Trophoblast cell (in vitro differentiated cells and primary cell): ENCODE measurements around the gene CYP4F22.

Source experiments
- DNase-seq, 2 donors: peaks; one replicate each; pipeline ENCODE4 v3.0.0-alpha.2; 2016
- H2AFZ ChIP-seq: 2 replicates; pipeline ENCODE4 v1.6.1; 2013; ENCODE audit warnings: low read length, moderate library complexity, mild to moderate bottlenecking; ENCODE audit not compliant: insufficient read depth, poor library complexity
- H2AK5ac ChIP-seq: 2 replicates; pipeline ENCODE4 v1.6.1; 2013; ENCODE audit warnings: mild to moderate bottlenecking, low read length
- H2BK120ac ChIP-seq: 2 replicates; pipeline ENCODE4 v1.6.1; 2013; ENCODE audit warnings: low read length, mild to moderate bottlenecking, moderate library complexity; ENCODE audit not compliant: insufficient read depth, poor library complexity
- H2BK12ac ChIP-seq: 2 replicates; pipeline ENCODE4 v1.6.1; 2013; ENCODE audit warnings: mild to moderate bottlenecking, low read length, moderate library complexity
- H2BK5ac ChIP-seq: 2 replicates; pipeline ENCODE4 v1.6.1; 2013; ENCODE audit warnings: low read length, low read depth, moderate library complexity, mild to moderate bottlenecking; ENCODE audit not compliant: poor library complexity
- H3K14ac ChIP-seq: 2 replicates; pipeline ENCODE4 v1.6.1; 2013; ENCODE audit warnings: mild to moderate bottlenecking, low read length
- H3K18ac ChIP-seq: 2 replicates; pipeline ENCODE4 v1.6.1; 2013; ENCODE audit warnings: mild to moderate bottlenecking, low read length
- H3K23ac ChIP-seq: 2 replicates; pipeline ENCODE4 v1.6.1; 2013; ENCODE audit warnings: low read length
- H3K27ac ChIP-seq: 2 replicates; pipeline ENCODE4 v1.5.1; 2013; ENCODE audit warnings: low read depth, mild to moderate bottlenecking, inconsistent platforms, low read length, moderate library complexity
- H3K27me3 ChIP-seq: 2 replicates; pipeline ENCODE4 v1.6.1; 2013; ENCODE audit warnings: inconsistent platforms, mild to moderate bottlenecking, low read length, moderate library complexity; ENCODE audit not compliant: insufficient read depth
- H3K36me3 ChIP-seq, 2 experiments: 1 replicate in 1 of 2; 2 replicates in 1 of 2; pipeline ENCODE4 v1.6.1; 2013; ENCODE audit warnings: low read length in 2 of 2, mild to moderate bottlenecking in 2 of 2, moderate library complexity in 1 of 2; ENCODE audit not compliant: insufficient read depth in 2 of 2, control insufficient read depth in 1 of 2
- H3K4ac ChIP-seq: 2 replicates; pipeline ENCODE4 v1.6.1; 2013; ENCODE audit warnings: low read depth, mild to moderate bottlenecking, low read length, moderate library complexity
- H3K4me1 ChIP-seq, 2 experiments: 1 replicate in 1 of 2; 2 replicates in 1 of 2; pipeline ENCODE4 v1.6.1; 2013; ENCODE audit warnings: low read length in 2 of 2, mild to moderate bottlenecking in 2 of 2, moderate library complexity in 1 of 2; ENCODE audit not compliant: insufficient read depth in 2 of 2, control insufficient read depth in 1 of 2
- H3K4me2 ChIP-seq: 2 replicates; pipeline ENCODE4 v1.6.1; 2013; ENCODE audit warnings: inconsistent platforms, mild to moderate bottlenecking, low read length, moderate library complexity
- H3K4me3 ChIP-seq: 2 replicates; pipeline ENCODE4 v1.5.1; 2013; ENCODE audit warnings: mild to moderate bottlenecking, low read depth, low read length, inconsistent platforms
- H3K79me1 ChIP-seq: one replicate; pipeline ENCODE4 v1.6.1; 2013; ENCODE audit warnings: low read length
- H3K79me2 ChIP-seq: 2 replicates; pipeline ENCODE4 v1.6.1; 2013; ENCODE audit warnings: low read length, mild to moderate bottlenecking; ENCODE audit not compliant: control insufficient read depth, insufficient read depth, poor library complexity
- H3K9ac ChIP-seq: 2 replicates; pipeline ENCODE4 v1.6.1; 2013; ENCODE audit warnings: mild to moderate bottlenecking, low read length
- H3K9me3 ChIP-seq: 2 replicates; pipeline ENCODE4 v1.6.1; 2013; ENCODE audit warnings: low read depth, mild to moderate bottlenecking, control low read depth, inconsistent platforms, low read length; ENCODE audit not compliant: insufficient read depth
- H4K12ac ChIP-seq: 2 replicates; pipeline ENCODE4 v1.6.1; 2013; ENCODE audit warnings: low read depth, mild to moderate bottlenecking, low read length, moderate library complexity
- H4K8ac ChIP-seq: 2 replicates; pipeline ENCODE4 v1.6.1; 2013; ENCODE audit warnings: low read depth, mild to moderate bottlenecking, low read length, moderate library complexity
- H4K91ac ChIP-seq: one replicate; pipeline ENCODE4 v1.6.1; 2013; ENCODE audit warnings: low read depth, mild to moderate bottlenecking, low read length, moderate library complexity
- WGBS: extraction: QIAGEN DNeasy Blood & Tissue Kit; methylation state at CpG from one replicate; pipeline ENCODE4 v1.1.7; 2013; ENCODE audit warnings: missing lambda C conversion rate; ENCODE audit not compliant: insufficient read length, insufficient coverage; ENCODE audit errors: extremely low coverage; 5-methylcytosine and 5-hydroxymethylcytosine counted together

The CYP4F22 gene

GRCh38 chr19:15587663-15588062 is 79.3 kb downstream of the CYP4F22 start:
- Histone ChIP-seq H3K79me1 (no peaks in the 10 kb centered on the region), H3K18ac (no peak overlapping the region), H2AFZ (no peak overlapping the region), H3K9ac (no peak overlapping the region), H3K23ac (no peak overlapping the region), H2BK120ac (no peak overlapping the region), H3K4ac (no peak overlapping the region), H3K4me1 (no peaks in the 10 kb centered on the region), H4K91ac (no peak overlapping the region), H3K27ac (no peak overlapping the region), H3K4me2 (no peak overlapping the region), H4K12ac (no peak overlapping the region), H2BK5ac (no peak overlapping the region), H3K27me3 (no peaks in the 10 kb centered on the region), H4K8ac (no peak overlapping the region), H3K14ac (no peak overlapping the region), H3K9me3 (peaks cover 46% of the 10 kb centered on the region), H2AK5ac (no peak overlapping the region), H2BK12ac (no peak overlapping the region), H3K79me2 (no peaks in the 10 kb centered on the region), H3K36me3 (no peaks in the 10 kb centered on the region), H3K4me3 (no peak overlapping the region)
- no peak for DNase-seq
- WGBS, result no CpG with 5 or more reads among the region's 9 CpGs

- no peak overlapping the region for H3K14ac ChIP-seq
- no peak overlapping the region for H4K12ac ChIP-seq
- H2BK12ac ChIP-seq, result no peak overlapping the region
- no peak overlapping the region for H3K23ac ChIP-seq
- no peak overlapping the region for H3K18ac ChIP-seq
- H3K27me3 ChIP-seq, result no peaks in the 10 kb centered on the region
- no peak overlapping the region for H2BK5ac ChIP-seq
- H3K4me3 ChIP-seq, result no peak overlapping the region
- H3K79me1 ChIP-seq, result no peaks in the 10 kb centered on the region
- H3K27ac ChIP-seq, result no peak overlapping the region
- no peak overlapping the region for H3K4ac ChIP-seq
- no peak overlapping the region for H4K91ac ChIP-seq
- no peak overlapping the region for H3K9ac ChIP-seq
- H3K4me1 ChIP-seq, result no peaks in the 10 kb centered on the region
- WGBS, result no CpG with 5 or more reads among the region's 1 CpG
- no peaks in the 10 kb centered on the region for H3K36me3 ChIP-seq
- peak in 1 of 2 donors; percentile 10 for DNase-seq
- no peak overlapping the region for H3K4me2 ChIP-seq
- H4K8ac ChIP-seq, result no peak overlapping the region
- no peak overlapping the region for H2AK5ac ChIP-seq
- H2BK120ac ChIP-seq, result no peak overlapping the region
- no peaks in the 10 kb centered on the region for H3K79me2 ChIP-seq
- H3K9me3 ChIP-seq, result peaks cover 44% of the 10 kb centered on the region
- H2AFZ ChIP-seq, result no peak overlapping the region
These were observed 79.9 kb downstream of the CYP4F22 start for GRCh38 chr19:15588265-15588664.

GRCh38 chr19:15589760-15590451 is 81.6 kb downstream of the CYP4F22 start:
- Histone ChIP-seq H3K27me3 (no peaks in the 10 kb centered on the region), H3K4me1 (no peaks in the 10 kb centered on the region), H4K91ac (no peak overlapping the region), H3K9ac (no peak overlapping the region), H3K79me1 (no peaks in the 10 kb centered on the region), H3K36me3 (no peaks in the 10 kb centered on the region), H3K27ac (no peak overlapping the region), H3K18ac (no peak overlapping the region), H2AFZ (no peak overlapping the region), H4K12ac (no peak overlapping the region), H3K4me3 (no peak overlapping the region), H3K4me2 (no peak overlapping the region), H2BK5ac (no peak overlapping the region), H3K14ac (no peak overlapping the region), H4K8ac (no peak overlapping the region), H3K4ac (no peak overlapping the region), H3K9me3 (peaks cover 43% of the 10 kb centered on the region), H3K23ac (no peak overlapping the region), H2AK5ac (no peak overlapping the region), H2BK12ac (no peak overlapping the region), H3K79me2 (no peaks in the 10 kb centered on the region), H2BK120ac (no peak overlapping the region)
- no CpG with 5 or more reads among the region's 5 CpGs for WGBS
- DNase-seq, result no peak

GRCh38 chr19:15591796-15592195 is 83.5 kb downstream of the CYP4F22 start:
- H3K4ac ChIP-seq, result no peak overlapping the region
- H2BK120ac ChIP-seq, result no peak overlapping the region
- H3K79me1 ChIP-seq, result no peaks in the 10 kb centered on the region
- H3K27me3 ChIP-seq, result no peaks in the 10 kb centered on the region
- no peaks in the 10 kb centered on the region for H3K79me2 ChIP-seq
- H4K8ac ChIP-seq, result no peak overlapping the region
- H3K36me3 ChIP-seq, result no peaks in the 10 kb centered on the region
- H3K4me3 ChIP-seq, result no peak overlapping the region
- H4K91ac ChIP-seq, result no peak overlapping the region
- no peak overlapping the region for H2AFZ ChIP-seq
- H3K18ac ChIP-seq, result no peak overlapping the region
- no peak overlapping the region for H2BK5ac ChIP-seq
- no peak overlapping the region for H3K9ac ChIP-seq
- no peak overlapping the region for H3K27ac ChIP-seq
- H3K4me2 ChIP-seq, result no peak overlapping the region
- H3K23ac ChIP-seq, result no peak overlapping the region
- H2BK12ac ChIP-seq, result no peak overlapping the region
- H3K9me3 ChIP-seq, result peaks cover 41% of the 10 kb centered on the region
- H4K12ac ChIP-seq, result no peak overlapping the region
- no peak overlapping the region for H3K14ac ChIP-seq
- no CpG with 5 or more reads among the region's 4 CpGs for WGBS
- no peaks in the 10 kb centered on the region for H3K4me1 ChIP-seq
- DNase-seq, result no peak
- H2AK5ac ChIP-seq, result no peak overlapping the region
